Endodermal cell (in vitro differentiated cells): ENCODE data around the gene PALMD. TPM values are rescaled to one million over a fixed set of nuclear protein-coding genes. Genes with fewer than 3 reads are reported as not detected.

ENCODE experiments used
- DNase-seq: peaks from one replicate; pipeline ENCODE4 v3.0.0-alpha.2; 2017
- H3K27ac ChIP-seq: 2 replicates; pipeline ENCODE4 v1.5.1; 2013; ENCODE audit warnings: mild to moderate bottlenecking, low read depth, low read length, moderate library complexity
- H3K27me3 ChIP-seq: 2 replicates; pipeline ENCODE4 v1.6.1; 2013; ENCODE audit warnings: mild to moderate bottlenecking, low read length, moderate library complexity; ENCODE audit not compliant: insufficient read depth, control insufficient read depth, poor library complexity, severe bottlenecking
- H3K36me3 ChIP-seq: 2 replicates; pipeline ENCODE4 v1.7.0; 2013; ENCODE audit warnings: mild to moderate bottlenecking, low read length, moderate library complexity; ENCODE audit not compliant: control insufficient read depth, insufficient read depth
- H3K4me1 ChIP-seq: one replicate; pipeline ENCODE4 v1.7.0; 2013; ENCODE audit warnings: low read length; ENCODE audit not compliant: control insufficient read depth, insufficient read depth
- H3K4me3 ChIP-seq: 2 replicates; pipeline ENCODE4 v1.5.1; 2013; ENCODE audit warnings: mild to moderate bottlenecking, low read length, moderate library complexity
- H3K9ac ChIP-seq: 2 replicates; pipeline ENCODE4 v1.6.1; 2013; ENCODE audit warnings: mild to moderate bottlenecking, low read length, moderate library complexity; ENCODE audit not compliant: poor library complexity, severe bottlenecking; ENCODE audit errors: extremely low read depth
- H3K9me3 ChIP-seq: 2 replicates; pipeline ENCODE4 v1.6.1; 2013; ENCODE audit warnings: mild to moderate bottlenecking, low read length, moderate library complexity; ENCODE audit not compliant: control insufficient read depth
- H3K27ac Mint-ChIP-seq: 2 replicates; pipeline ENCODE4 v1.8.0; 2020; ENCODE audit warnings: mixed read lengths
- H3K27me3 Mint-ChIP-seq: 2 replicates; pipeline ENCODE4 v1.8.0; 2021; ENCODE audit warnings: mild to moderate bottlenecking, mixed read lengths; ENCODE audit not compliant: insufficient read depth
- H3K36me3 Mint-ChIP-seq: 2 replicates; pipeline ENCODE4 v1.8.0; 2020; ENCODE audit warnings: low read depth, mixed read lengths
- H3K4me1 Mint-ChIP-seq: 2 replicates; pipeline ENCODE4 v1.8.0; 2020; ENCODE audit warnings: mixed read lengths
- H3K4me3 Mint-ChIP-seq: 2 replicates; pipeline ENCODE4 v1.8.0; 2020; ENCODE audit warnings: mild to moderate bottlenecking, moderate library complexity, mixed read lengths
- H3K9me3 Mint-ChIP-seq: 2 replicates; pipeline ENCODE4 v1.8.0; 2020; ENCODE audit warnings: mild to moderate bottlenecking, mixed read lengths
- CTCF ChIP-seq: fragments of 200-600 bp; sonication (generic); conservative IDR thresholded peaks from 2 replicates; pipeline ENCODE4 v1.5.0; 2021; ENCODE audit warnings: antibody characterized with exemption, mild to moderate bottlenecking
- WGBS, 2 experiments: methylation state at CpG; one replicate each; pipeline versions ENCODE4 v1.1.5 to v1.1.7; 2013; ENCODE audit warnings: missing lambda C conversion rate in 2 of 2, mixed read lengths in 1 of 2; ENCODE audit not compliant: insufficient coverage in 1 of 2, insufficient read length in 1 of 2; 5-methylcytosine and 5-hydroxymethylcytosine counted together
- total RNA-seq, 2 donors: library from RNA; stranded (reverse); fragmentation: NEBNext Ultra II Directional in 1 of 2; extraction: Animal tissue kit (Norgen Biotek cat#: 25700) in 1 of 2; gene quantifications; 2 replicates in 1 of 2; 3 replicates in 1 of 2; pipeline ENCODE4 v1.2.1, GENCODE V29; 2021

The PALMD gene
- total RNA-seq, 2 donors from 2014 or later = 0.24 to 0.26 TPM

- TF ChIP-seq CTCF = no peak
- Mint-ChIP-seq H3K4me1 (peaks cover 16% of the 10 kb centered on the region), H3K27ac (no peak overlapping the region), H3K4me3 (no peak overlapping the region), H3K27me3 (peaks cover 7% of the 10 kb centered on the region), H3K9me3 (no peaks in the 10 kb centered on the region), H3K36me3 (no peaks in the 10 kb centered on the region)
- Histone ChIP-seq H3K4me1 (no peaks in the 10 kb centered on the region), H3K36me3 (no peaks in the 10 kb centered on the region), H3K27me3 (peaks cover 36% of the 10 kb centered on the region), H3K4me3 (no peak overlapping the region), H3K27ac (no peak overlapping the region), H3K9ac (no peak overlapping the region), H3K9me3 (no peaks in the 10 kb centered on the region)
- no peak for DNase-seq
- 89 to 100% methylated on average over 2 to 4 of the region's 4 CpGs for WGBS, 2 experiments
Measured at GRCh38 chr1:99669376-99669775, 23.5 kb downstream of the PALMD start.

GRCh38 chr1:99669821-99670220, 23.9 kb downstream of the PALMD start:
- Mint-ChIP-seq H3K9me3 (no peaks in the 10 kb centered on the region), H3K27me3 (peaks cover 10% of the 10 kb centered on the region)
- H3K27me3 ChIP-seq = peaks cover 41% of the 10 kb centered on the region

GRCh38 chr1:99670583-99670982, 24.7 kb downstream of the PALMD start:
- H3K36me3 ChIP-seq = no peaks in the 10 kb centered on the region
- TF ChIP-seq CTCF = no peak
- H3K9ac ChIP-seq = no peak overlapping the region
- peaks cover 11% of the 10 kb centered on the region for H3K27me3 Mint-ChIP-seq
- H3K4me1 Mint-ChIP-seq = peaks cover 16% of the 10 kb centered on the region
- H3K4me1 ChIP-seq = no peaks in the 10 kb centered on the region
- no peak overlapping the region for H3K27ac ChIP-seq
- WGBS, 2 experiments = 81% methylated on average over 1 of the region's 1 CpG; no CpG with 5 or more reads in 1 of the 2 experiments
- no peaks in the 10 kb centered on the region for H3K36me3 Mint-ChIP-seq
- no peak for DNase-seq
- H3K27ac Mint-ChIP-seq = no peak overlapping the region
- H3K4me3 ChIP-seq = no peak overlapping the region
- no peak overlapping the region for H3K4me3 Mint-ChIP-seq
- H3K9me3 Mint-ChIP-seq = no peaks in the 10 kb centered on the region
- H3K9me3 ChIP-seq = no peaks in the 10 kb centered on the region
- peaks cover 49% of the 10 kb centered on the region for H3K27me3 ChIP-seq

More at GRCh38 chr1:99669821-99670220, 23.9 kb downstream of the PALMD start:
- Mint-ChIP-seq H3K27ac (no peak overlapping the region), H3K4me1 (peaks cover 16% of the 10 kb centered on the region), H3K4me3 (no peak overlapping the region), H3K36me3 (no peaks in the 10 kb centered on the region)
- Histone ChIP-seq H3K4me3 (no peak overlapping the region), H3K36me3 (no peaks in the 10 kb centered on the region), H3K27ac (no peak overlapping the region), H3K9ac (no peak overlapping the region), H3K9me3 (no peaks in the 10 kb centered on the region), H3K4me1 (no peaks in the 10 kb centered on the region)
- WGBS, 2 experiments = 60 to 93% methylated on average over 1 to 2 of the region's 2 CpGs
- no peak for DNase-seq
- TF ChIP-seq CTCF = no peak
